IPS-18a (cell line): ENCODE measurements around the gene ATP10B.

Source experiments
- H3K27ac ChIP-seq: one replicate; pipeline ENCODE4 v1.5.1; 2013; ENCODE audit warnings: low read length
- H3K27me3 ChIP-seq: one replicate; pipeline ENCODE4 v1.6.1; 2013; ENCODE audit warnings: mild to moderate bottlenecking, low read length; ENCODE audit not compliant: control insufficient read depth, insufficient read depth
- H3K36me3 ChIP-seq: one replicate; pipeline ENCODE4 v1.6.1; 2013; ENCODE audit warnings: low read depth, low read length; ENCODE audit not compliant: control insufficient read depth
- H3K4me1 ChIP-seq: one replicate; pipeline ENCODE4 v1.6.1; 2013; ENCODE audit warnings: low read depth, low read length; ENCODE audit not compliant: control insufficient read depth
- H3K4me3 ChIP-seq: one replicate; pipeline ENCODE4 v1.5.1; 2013; ENCODE audit warnings: low read length
- H3K9ac ChIP-seq: one replicate; pipeline ENCODE4 v1.6.1; 2013; ENCODE audit warnings: mild to moderate bottlenecking, low read length, moderate library complexity
- H3K9me3 ChIP-seq: one replicate; pipeline ENCODE4 v1.6.1; 2013; ENCODE audit warnings: low read depth, low read length; ENCODE audit not compliant: control insufficient read depth

Gene ATP10B

DNA sequence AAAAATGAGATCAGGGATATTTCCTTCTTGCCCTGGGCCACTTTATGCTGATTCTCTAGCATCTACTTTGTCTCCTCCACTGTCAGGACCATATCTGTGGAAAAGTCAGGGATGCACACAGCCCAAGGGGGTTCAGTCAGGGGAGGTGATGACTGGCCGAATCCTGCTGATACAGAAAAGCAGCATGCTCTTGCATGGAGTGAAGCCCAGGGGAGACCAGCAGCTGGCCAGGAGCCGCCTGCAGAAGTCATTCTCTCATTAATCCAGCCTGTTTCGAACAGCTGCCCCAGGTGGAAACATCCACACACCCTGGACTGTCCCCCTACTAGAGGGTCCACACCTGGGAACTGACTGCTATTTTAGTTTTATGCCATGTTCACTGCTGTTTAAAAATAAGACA is 177.1 kb downstream of the ATP10B start:
- H3K9ac ChIP-seq, result no peak overlapping the region
- H3K4me1 ChIP-seq, result no peaks in the 10 kb centered on the region
- no peaks in the 10 kb centered on the region for H3K9me3 ChIP-seq
- no peaks in the 10 kb centered on the region for H3K27me3 ChIP-seq
- no peak overlapping the region for H3K4me3 ChIP-seq
- no peaks in the 10 kb centered on the region for H3K36me3 ChIP-seq
- H3K27ac ChIP-seq, result no peak overlapping the region

DNA sequence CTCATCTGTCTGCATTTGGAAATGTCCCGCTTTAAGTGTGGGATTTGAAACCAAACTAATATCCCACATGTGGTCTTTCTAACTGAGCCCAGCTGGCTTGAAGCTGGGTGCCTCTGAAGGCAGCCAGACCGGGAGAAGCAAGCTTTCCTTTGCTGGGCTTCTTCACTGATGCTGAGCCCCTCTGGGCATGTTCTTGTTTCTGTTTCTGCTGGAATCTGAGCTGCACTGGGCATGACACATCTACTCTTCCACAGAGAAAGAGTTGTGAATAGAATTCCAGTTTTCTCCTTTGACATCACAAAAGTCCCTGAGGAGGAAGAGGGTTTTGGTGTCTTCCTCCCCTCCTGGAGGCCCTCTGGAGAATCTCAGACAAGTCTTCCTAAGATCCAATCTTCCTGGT is 179.5 kb downstream of the ATP10B start:
- no peak overlapping the region for H3K9ac ChIP-seq
- H3K9me3 ChIP-seq, result no peaks in the 10 kb centered on the region
- no peaks in the 10 kb centered on the region for H3K4me1 ChIP-seq
- H3K4me3 ChIP-seq, result no peak overlapping the region
- H3K36me3 ChIP-seq, result no peaks in the 10 kb centered on the region
- H3K27me3 ChIP-seq, result no peaks in the 10 kb centered on the region
- no peak overlapping the region for H3K27ac ChIP-seq

DNA sequence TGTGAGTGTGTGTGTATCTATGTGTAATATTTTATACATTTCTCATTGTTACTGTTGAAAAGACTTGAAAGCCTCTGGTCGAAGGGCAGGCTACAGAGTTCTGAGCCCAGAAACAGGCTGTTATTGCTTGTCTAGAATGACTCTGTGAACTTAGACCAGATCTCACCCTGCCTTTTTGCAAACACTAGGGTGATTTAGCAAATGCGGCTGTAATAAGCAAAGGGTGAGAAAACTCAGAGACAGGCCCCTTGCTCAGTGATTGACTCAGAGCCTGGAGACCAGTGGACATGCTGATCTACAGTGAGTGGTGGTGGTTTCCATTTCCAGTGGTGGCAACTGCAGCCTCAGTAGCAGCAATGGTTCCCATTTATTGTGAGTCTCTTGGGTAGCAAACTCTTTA is 183.7 kb downstream of the ATP10B start:
- Histone ChIP-seq H3K9me3 (no peaks in the 10 kb centered on the region), H3K27ac (no peak overlapping the region), H3K4me3 (no peak overlapping the region), H3K36me3 (no peaks in the 10 kb centered on the region), H3K4me1 (peaks cover 7% of the 10 kb centered on the region), H3K27me3 (no peaks in the 10 kb centered on the region), H3K9ac (no peak overlapping the region)

DNA sequence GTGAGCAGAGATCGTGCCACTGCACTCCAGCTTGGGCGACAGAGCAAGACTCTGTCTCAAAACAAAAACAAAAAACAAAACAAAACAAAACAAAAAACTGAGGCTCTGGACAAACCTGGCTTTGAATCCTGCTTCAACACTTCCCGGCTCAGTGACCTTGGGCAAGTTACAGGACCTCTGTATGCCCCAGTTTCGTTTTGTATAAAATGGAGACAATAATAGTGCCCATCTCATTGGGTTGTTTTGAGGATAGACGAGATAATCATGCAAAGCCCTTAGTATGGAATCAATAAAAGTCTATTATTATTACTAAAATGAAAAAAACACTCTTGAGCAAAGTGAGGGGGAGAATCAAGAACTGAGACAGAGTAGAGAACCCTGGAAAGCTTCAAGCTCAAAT is 184.9 kb downstream of the ATP10B start:
- H3K27me3 ChIP-seq, result no peaks in the 10 kb centered on the region
- no peak overlapping the region for H3K27ac ChIP-seq
- H3K9me3 ChIP-seq, result no peaks in the 10 kb centered on the region
- H3K36me3 ChIP-seq, result no peaks in the 10 kb centered on the region
- peaks cover 7% of the 10 kb centered on the region for H3K4me1 ChIP-seq
- no peak overlapping the region for H3K4me3 ChIP-seq
- no peak overlapping the region for H3K9ac ChIP-seq

DNA sequence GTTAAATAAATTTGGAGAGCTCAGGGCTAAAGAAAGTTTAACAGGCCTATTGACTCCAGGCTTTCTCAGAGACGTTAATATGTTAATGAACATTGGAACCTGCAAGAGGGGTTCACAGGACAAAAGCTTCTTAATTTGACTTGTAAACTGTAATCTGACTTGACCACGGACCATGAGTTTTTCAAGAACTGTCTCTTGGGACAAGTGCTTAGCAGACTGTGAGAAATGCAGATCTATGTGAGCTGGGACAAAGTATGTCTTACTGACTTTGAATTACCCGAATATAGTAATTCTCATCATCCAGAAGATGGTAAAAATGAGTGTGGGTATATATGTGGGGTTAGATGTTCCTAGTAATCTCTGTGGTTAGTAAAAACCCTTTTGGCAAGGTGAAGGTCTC is 186.6 kb downstream of the ATP10B start:
- no peak overlapping the region for H3K27ac ChIP-seq
- H3K36me3 ChIP-seq, result no peaks in the 10 kb centered on the region
- H3K27me3 ChIP-seq, result no peaks in the 10 kb centered on the region
- no peaks in the 10 kb centered on the region for H3K9me3 ChIP-seq
- H3K9ac ChIP-seq, result no peak overlapping the region
- H3K4me3 ChIP-seq, result no peak overlapping the region
- H3K4me1 ChIP-seq, result peaks cover 7% of the 10 kb centered on the region

DNA sequence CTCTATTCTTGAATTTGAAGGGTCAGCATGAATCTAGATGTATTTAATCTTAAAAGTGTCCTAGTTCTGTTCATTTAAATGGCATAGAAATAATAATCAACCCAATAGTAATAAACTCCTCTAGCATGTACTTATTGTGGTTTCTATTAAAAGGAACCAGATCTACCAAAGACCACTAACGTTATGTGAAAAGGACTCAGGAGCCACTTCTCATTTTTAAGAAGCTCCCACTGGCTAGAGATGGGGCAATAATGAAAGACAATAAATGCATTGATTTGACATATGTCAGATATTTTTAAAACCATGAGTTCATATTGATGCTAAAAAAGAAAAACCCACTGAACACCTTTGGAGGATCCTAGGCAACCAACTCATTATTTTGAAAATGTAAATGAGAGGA is 191.9 kb downstream of the ATP10B start:
- Histone ChIP-seq H3K36me3 (no peaks in the 10 kb centered on the region), H3K4me1 (peaks cover 8% of the 10 kb centered on the region), H3K27me3 (no peaks in the 10 kb centered on the region), H3K4me3 (no peak overlapping the region), H3K9ac (no peak overlapping the region), H3K9me3 (no peaks in the 10 kb centered on the region), H3K27ac (no peak overlapping the region)

DNA sequence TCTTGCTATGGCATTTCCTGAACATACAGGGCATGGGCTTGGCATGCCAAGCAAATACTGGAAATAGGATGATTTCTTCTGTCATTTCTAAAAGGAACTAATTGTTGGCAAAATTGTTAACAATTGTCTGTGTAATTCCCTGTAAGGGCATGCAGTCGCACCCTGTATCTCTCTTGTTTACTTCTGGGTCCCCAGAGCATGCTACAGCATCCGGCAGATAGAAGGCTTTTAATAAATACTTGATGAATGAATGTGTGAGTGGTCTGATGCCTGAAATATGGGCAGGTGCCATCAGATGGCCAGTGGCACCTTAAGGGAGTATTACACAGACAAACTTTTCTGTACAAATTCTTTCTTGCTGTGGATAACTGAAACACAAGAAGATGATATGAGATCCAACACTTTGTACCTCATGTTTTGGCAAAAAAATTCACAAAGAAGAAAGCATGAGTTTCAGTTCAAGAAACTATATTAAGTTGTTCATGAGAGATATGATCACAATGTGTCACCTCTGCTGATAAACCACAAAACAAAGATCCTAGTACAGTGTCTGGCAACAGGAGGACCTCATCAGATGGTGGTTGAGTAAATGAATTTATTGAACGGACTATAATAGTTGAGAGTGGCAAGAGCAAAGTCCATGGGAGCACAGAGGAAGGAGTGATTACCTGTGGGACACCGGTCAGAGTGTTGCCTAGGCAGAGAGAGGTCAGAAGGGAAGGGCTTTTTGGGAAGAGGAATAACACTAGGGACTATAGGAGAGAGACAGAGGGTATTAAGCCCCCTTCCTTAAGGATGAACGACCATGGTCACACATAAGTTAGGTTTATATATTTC is 194.2 kb downstream of the ATP10B start:
- H3K27me3 ChIP-seq, result no peaks in the 10 kb centered on the region
- no peak overlapping the region for H3K27ac ChIP-seq
- no peaks in the 10 kb centered on the region for H3K9me3 ChIP-seq
- H3K36me3 ChIP-seq, result no peaks in the 10 kb centered on the region
- H3K4me1 ChIP-seq, result peaks cover 5% of the 10 kb centered on the region
- no peak overlapping the region for H3K4me3 ChIP-seq
- no peak overlapping the region for H3K9ac ChIP-seq

DNA sequence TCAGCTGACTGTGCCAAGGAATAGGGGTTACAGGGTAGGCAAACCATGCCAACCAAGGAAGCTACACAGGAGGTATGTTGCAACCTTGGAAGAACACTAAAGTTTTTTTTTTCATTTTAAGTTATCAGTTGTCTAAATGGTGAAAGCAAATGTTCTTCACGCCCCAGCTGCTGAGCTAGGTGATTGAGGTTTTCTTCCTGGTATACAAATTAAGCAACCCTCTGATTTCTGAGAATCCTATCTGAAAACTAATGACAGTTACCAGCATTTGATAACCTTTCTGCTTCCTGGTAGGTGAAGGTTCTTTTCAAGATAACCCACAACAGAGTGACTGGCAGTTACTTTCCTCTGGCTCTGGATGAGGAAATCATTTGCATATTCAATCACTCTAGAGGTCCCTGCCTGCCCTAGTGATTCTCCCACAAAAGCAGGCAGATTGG is 194.9 kb downstream of the ATP10B start:
- H3K27me3 ChIP-seq, result no peaks in the 10 kb centered on the region
- no peak overlapping the region for H3K9ac ChIP-seq
- H3K36me3 ChIP-seq, result no peaks in the 10 kb centered on the region
- no peaks in the 10 kb centered on the region for H3K9me3 ChIP-seq
- no peak overlapping the region for H3K27ac ChIP-seq
- no peak overlapping the region for H3K4me3 ChIP-seq
- peaks cover 5% of the 10 kb centered on the region for H3K4me1 ChIP-seq

DNA sequence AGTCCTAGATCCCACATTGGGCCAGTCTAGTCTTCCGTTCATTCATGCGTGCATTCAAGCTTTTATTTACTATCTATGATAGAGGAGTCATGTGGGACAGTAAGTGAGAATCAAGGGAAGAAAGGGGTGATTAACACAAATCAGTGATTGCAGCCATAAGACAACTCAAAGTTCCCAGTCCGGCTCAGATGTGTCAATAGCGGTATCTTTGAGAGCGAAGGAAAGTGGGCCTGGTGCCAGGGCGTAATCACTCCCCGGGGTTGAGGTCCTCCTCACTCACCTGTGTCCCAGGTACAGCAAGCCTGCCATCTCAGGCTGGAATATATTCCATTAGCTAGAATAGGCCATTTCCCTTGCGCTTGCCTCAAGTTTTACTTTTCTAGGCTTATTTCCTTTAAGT is 196.3 kb downstream of the ATP10B start:
- Histone ChIP-seq H3K27ac (no peak overlapping the region), H3K9me3 (no peaks in the 10 kb centered on the region), H3K9ac (no peak overlapping the region)

DNA sequence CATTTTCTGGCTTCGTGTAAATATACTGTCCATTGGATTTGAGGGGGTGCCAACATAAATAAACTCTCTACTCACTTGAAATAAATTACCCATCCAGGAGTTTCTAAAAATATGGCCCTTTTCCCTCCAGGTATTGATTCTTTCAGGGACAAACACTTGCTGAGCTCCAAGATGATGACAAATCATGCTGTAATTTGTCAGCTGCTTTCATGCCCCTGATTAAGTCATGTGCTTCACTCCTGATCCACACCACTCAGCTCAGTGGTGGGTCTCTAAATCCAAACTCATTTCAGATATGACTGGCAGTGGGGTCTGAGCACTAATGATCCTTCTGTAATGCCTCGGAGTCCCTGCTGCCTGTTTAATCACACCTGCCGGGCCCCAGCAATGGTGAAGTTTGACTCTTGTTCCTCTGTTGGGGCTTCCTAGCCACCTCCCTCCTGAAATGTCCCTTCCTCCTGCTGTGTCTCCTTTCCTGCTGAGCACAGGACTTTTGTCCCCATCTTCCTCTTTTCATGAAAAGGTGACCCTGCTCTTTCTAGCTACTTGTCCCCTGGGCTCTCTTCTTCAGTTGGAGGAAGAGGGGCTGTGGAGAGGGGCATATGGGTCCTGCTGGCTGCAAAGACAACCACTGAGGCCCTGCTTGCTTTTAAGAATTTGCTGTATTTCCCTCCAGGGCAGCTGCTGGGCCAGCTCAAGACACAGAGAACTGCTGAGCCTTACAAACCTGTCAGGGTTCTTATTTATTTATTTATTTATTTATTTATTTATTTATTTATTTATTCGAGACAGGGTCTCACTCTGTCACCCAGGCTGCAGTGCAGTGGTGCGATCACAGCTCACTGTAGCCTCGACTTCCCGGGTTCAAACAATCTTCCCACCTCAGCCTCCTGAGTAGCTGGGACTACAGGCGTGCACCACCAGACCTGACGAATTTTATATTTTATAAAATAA is 200.0 kb downstream of the ATP10B start:
- H3K36me3 ChIP-seq, result no peaks in the 10 kb centered on the region
- H3K9ac ChIP-seq, result no peak overlapping the region
- H3K9me3 ChIP-seq, result no peaks in the 10 kb centered on the region
- H3K4me3 ChIP-seq, result no peak overlapping the region
- H3K27me3 ChIP-seq, result no peaks in the 10 kb centered on the region
- no peak overlapping the region for H3K27ac ChIP-seq
- H3K4me1 ChIP-seq, result no peaks in the 10 kb centered on the region

More for the DNA sequence above, 196.3 kb downstream of the ATP10B start:
- peaks cover 5% of the 10 kb centered on the region for H3K4me1 ChIP-seq
- H3K36me3 ChIP-seq, result no peaks in the 10 kb centered on the region
- no peak overlapping the region for H3K4me3 ChIP-seq
- no peaks in the 10 kb centered on the region for H3K27me3 ChIP-seq

DNA sequence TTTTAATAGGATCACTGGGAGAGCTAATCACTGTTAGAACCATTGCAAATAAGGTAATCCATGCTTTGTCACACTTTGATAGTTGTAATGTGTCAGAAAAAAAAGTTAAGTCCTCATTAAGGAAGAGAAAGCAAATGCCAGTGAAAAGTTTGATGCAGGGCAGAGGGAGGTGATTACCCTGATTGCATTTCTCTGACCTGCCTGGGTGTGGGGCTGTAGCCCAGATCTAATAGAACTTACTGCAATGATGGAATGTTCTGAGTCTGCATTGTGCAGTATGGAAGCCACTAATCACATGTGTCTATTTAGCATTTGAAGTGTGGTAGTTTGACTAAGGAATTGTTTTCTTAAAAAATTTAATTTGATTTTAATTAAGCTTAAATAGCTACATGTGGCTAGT is 202.7 kb downstream of the ATP10B start:
- Histone ChIP-seq H3K4me1 (no peaks in the 10 kb centered on the region), H3K9me3 (no peaks in the 10 kb centered on the region), H3K4me3 (no peak overlapping the region), H3K36me3 (no peaks in the 10 kb centered on the region), H3K9ac (no peak overlapping the region), H3K27ac (no peak overlapping the region), H3K27me3 (no peaks in the 10 kb centered on the region)
